SK-N-SH treated with all-trans-retinoic acid at 6 μM for 48 hours (cell line): ENCODE data around the gene SOX6.
A peak's percentile ranks its signal among the peaks of the same experiment; 100 is the strongest.

Experiments used
- ATAC-seq: fragments of 200-7000 bp; cut with Tn5 transposase; 3 replicates; pipeline ENCODE4 v1.9.1; 2020; ENCODE audit warnings: mild to moderate bottlenecking, moderate library complexity
- ARNTL ChIP-seq: fragments of 450-650 bp; formaldehyde crosslinking; IDR thresholded peaks from 2 replicates; pipeline ENCODE4 v1.5.0; 2020; ENCODE audit warnings: low read depth, mild to moderate bottlenecking, moderate library complexity, borderline replicate concordance
- BACH2 ChIP-seq: fragments of 250-450 bp; sonication (Bioruptor Pico); IDR thresholded peaks from 2 replicates; pipeline ENCODE4 v1.9.0; 2021; ENCODE audit warnings: mild to moderate bottlenecking, borderline replicate concordance
- CSDC2 ChIP-seq: fragments of 250-450 bp; sonication (Bioruptor Pico); IDR thresholded peaks from 2 replicates; pipeline ENCODE4 v1.5.0; 2020; ENCODE audit warnings: mild to moderate bottlenecking, moderate library complexity
- ESRRG ChIP-seq: fragments of 250-450 bp; sonication (Bioruptor Pico); IDR thresholded peaks from 2 replicates; pipeline ENCODE4 v1.6.1; 2021; ENCODE audit warnings: mild to moderate bottlenecking
- GLIS3 ChIP-seq: fragments of 250-450 bp; sonication (Bioruptor Pico); IDR thresholded peaks from 2 replicates; pipeline ENCODE4 v1.5.0; 2020; ENCODE audit warnings: mild to moderate bottlenecking, moderate library complexity
- ISL1 ChIP-seq: fragments of 250-450 bp; sonication (Bioruptor Pico); IDR thresholded peaks from 2 replicates; pipeline ENCODE4 v2.1.2; 2022; ENCODE audit warnings: mild to moderate bottlenecking, moderate library complexity
- OSR1 ChIP-seq: fragments of 250-450 bp; sonication (Bioruptor Pico); IDR thresholded peaks from 2 replicates; pipeline ENCODE4 v1.8.0; 2022; ENCODE audit warnings: moderate library complexity, mild to moderate bottlenecking, inconsistent platforms
- PATZ1 ChIP-seq: fragments of 250-450 bp; sonication (Bioruptor Pico); IDR thresholded peaks from 2 replicates; pipeline ENCODE4 v1.8.0; 2020; ENCODE audit warnings: mild to moderate bottlenecking, moderate library complexity, borderline replicate concordance
- POU6F1 ChIP-seq: fragments of 250-450 bp; sonication (Bioruptor Pico); IDR thresholded peaks from 2 replicates; pipeline ENCODE4 v1.8.0; 2021; ENCODE audit warnings: low read depth, mild to moderate bottlenecking, moderate library complexity, borderline replicate concordance
- PPARA ChIP-seq: fragments of 250-450 bp; sonication (Bioruptor Pico); IDR thresholded peaks from 2 replicates; pipeline ENCODE4 v1.5.0; 2020; ENCODE audit warnings: mild to moderate bottlenecking, borderline replicate concordance
- RARB ChIP-seq: fragments of 250-450 bp; sonication (Bioruptor Pico); IDR thresholded peaks from 2 replicates; pipeline ENCODE4 v1.8.0; 2021; ENCODE audit warnings: mild to moderate bottlenecking, moderate library complexity
- SNAI2 ChIP-seq: fragments of 250-450 bp; sonication (Bioruptor Pico); IDR thresholded peaks from 2 replicates; pipeline ENCODE4 v1.5.0; 2020; ENCODE audit warnings: mild to moderate bottlenecking, moderate library complexity
- TCF4 ChIP-seq: fragments of 250-450 bp; sonication (Bioruptor Pico); IDR thresholded peaks from 2 replicates; pipeline ENCODE4 v1.8.0; 2021; ENCODE audit warnings: mild to moderate bottlenecking, moderate library complexity, borderline replicate concordance
- TOX ChIP-seq: fragments of 250-450 bp; sonication (Bioruptor Pico); IDR thresholded peaks from 2 replicates; pipeline ENCODE4 v1.8.0; 2021; ENCODE audit warnings: mild to moderate bottlenecking, moderate library complexity, borderline replicate concordance
- ZC3H10 ChIP-seq: fragments of 250-450 bp; sonication (Bioruptor Pico); IDR thresholded peaks from 2 replicates; pipeline ENCODE4 v1.5.1; 2021; ENCODE audit warnings: mild to moderate bottlenecking, moderate library complexity
- ZFP3 ChIP-seq: fragments of 250-450 bp; sonication (Bioruptor Pico); IDR thresholded peaks from 2 replicates; pipeline ENCODE4 v1.5.0; 2020; ENCODE audit warnings: mild to moderate bottlenecking, moderate library complexity
- ZNF565 ChIP-seq: fragments of 450-650 bp; formaldehyde crosslinking; conservative IDR thresholded peaks from 2 replicates; pipeline ENCODE4 v1.5.0; 2020; ENCODE audit warnings: low read depth, mild to moderate bottlenecking, moderate library complexity
- ZNF8 ChIP-seq: fragments of 450-650 bp; formaldehyde crosslinking; IDR thresholded peaks from 2 replicates; pipeline ENCODE4 v1.5.0; 2020; ENCODE audit warnings: mild to moderate bottlenecking, moderate library complexity
- TF ChIP-seq, protein P1 (sequence below): fragments of 250-450 bp; sonication (Bioruptor Pico); IDR thresholded peaks from 2 replicates; pipeline ENCODE4 v1.5.1; 2020; ENCODE audit warnings: low read depth, mild to moderate bottlenecking, moderate library complexity
- TF ChIP-seq, protein P2 (sequence below): fragments of 250-450 bp; sonication (Bioruptor Pico); IDR thresholded peaks from 2 replicates; pipeline ENCODE4 v1.5.1; 2021; ENCODE audit warnings: mild to moderate bottlenecking, moderate library complexity
- TF ChIP-seq, protein P3 (sequence below): fragments of 250-450 bp; sonication (Bioruptor Pico); IDR thresholded peaks from 2 replicates; pipeline ENCODE4 v1.5.0; 2020; ENCODE audit warnings: mild to moderate bottlenecking, moderate library complexity

Gene SOX6

DNA sequence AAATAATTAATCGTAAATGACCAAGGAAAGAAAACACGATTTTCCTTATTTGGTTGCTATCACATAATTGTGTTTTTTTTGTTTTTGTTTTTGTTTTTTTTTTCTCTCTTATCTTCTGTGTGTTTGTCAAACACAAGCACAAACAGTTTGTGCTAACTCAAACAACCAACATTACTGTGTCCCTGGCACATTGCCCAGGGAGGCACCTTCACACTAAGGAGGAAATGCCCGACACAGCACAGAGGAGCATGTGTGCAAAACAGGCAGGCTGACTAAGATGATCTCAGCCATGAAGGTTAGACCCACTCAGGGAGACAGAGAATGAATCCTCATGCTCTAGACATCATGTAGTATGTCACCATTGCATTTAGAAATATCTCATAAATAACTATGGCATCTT, 130.1 kb downstream of the SOX6 start:
- ATAC-seq: peak; percentile 43; the same call in 1 of the 3 replicates
- TF ChIP-seq OSR1: no peak
- no peak for TF ChIP-seq ISL1
- no peak for TF ChIP-seq ZNF565 (CRISPR knock-in tag)
- TF ChIP-seq, protein P1, sequence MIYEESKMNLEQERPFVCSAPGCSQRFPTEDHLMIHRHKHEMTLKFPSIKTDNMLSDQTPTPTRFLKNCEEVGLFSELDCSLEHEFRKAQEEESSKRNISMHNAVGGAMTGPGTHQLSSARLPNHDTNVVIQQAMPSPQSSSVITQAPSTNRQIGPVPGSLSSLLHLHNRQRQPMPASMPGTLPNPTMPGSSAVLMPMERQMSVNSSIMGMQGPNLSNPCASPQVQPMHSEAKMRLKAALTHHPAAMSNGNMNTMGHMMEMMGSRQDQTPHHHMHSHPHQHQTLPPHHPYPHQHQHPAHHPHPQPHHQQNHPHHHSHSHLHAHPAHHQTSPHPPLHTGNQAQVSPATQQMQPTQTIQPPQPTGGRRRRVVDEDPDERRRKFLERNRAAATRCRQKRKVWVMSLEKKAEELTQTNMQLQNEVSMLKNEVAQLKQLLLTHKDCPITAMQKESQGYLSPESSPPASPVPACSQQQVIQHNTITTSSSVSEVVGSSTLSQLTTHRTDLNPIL: no peak
- no peak for TF ChIP-seq RARB
- no peak for TF ChIP-seq PATZ1
- no peak for TF ChIP-seq ZFP3 (CRISPR knock-in tag)
- no peak for TF ChIP-seq PPARA (CRISPR knock-in tag)
- TF ChIP-seq, protein P2, sequence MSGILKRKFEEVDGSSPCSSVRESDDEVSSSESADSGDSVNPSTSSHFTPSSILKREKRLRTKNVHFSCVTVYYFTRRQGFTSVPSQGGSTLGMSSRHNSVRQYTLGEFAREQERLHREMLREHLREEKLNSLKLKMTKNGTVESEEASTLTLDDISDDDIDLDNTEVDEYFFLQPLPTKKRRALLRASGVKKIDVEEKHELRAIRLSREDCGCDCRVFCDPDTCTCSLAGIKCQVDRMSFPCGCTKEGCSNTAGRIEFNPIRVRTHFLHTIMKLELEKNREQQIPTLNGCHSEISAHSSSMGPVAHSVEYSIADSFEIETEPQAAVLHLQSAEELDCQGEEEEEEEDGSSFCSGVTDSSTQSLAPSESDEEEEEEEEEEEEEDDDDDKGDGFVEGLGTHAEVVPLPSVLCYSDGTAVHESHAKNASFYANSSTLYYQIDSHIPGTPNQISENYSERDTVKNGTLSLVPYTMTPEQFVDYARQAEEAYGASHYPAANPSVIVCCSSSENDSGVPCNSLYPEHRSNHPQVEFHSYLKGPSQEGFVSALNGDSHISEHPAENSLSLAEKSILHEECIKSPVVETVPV (CRISPR knock-in tag): no peak
- TF ChIP-seq SNAI2 (CRISPR knock-in tag): no peak
- TF ChIP-seq, protein P3, sequence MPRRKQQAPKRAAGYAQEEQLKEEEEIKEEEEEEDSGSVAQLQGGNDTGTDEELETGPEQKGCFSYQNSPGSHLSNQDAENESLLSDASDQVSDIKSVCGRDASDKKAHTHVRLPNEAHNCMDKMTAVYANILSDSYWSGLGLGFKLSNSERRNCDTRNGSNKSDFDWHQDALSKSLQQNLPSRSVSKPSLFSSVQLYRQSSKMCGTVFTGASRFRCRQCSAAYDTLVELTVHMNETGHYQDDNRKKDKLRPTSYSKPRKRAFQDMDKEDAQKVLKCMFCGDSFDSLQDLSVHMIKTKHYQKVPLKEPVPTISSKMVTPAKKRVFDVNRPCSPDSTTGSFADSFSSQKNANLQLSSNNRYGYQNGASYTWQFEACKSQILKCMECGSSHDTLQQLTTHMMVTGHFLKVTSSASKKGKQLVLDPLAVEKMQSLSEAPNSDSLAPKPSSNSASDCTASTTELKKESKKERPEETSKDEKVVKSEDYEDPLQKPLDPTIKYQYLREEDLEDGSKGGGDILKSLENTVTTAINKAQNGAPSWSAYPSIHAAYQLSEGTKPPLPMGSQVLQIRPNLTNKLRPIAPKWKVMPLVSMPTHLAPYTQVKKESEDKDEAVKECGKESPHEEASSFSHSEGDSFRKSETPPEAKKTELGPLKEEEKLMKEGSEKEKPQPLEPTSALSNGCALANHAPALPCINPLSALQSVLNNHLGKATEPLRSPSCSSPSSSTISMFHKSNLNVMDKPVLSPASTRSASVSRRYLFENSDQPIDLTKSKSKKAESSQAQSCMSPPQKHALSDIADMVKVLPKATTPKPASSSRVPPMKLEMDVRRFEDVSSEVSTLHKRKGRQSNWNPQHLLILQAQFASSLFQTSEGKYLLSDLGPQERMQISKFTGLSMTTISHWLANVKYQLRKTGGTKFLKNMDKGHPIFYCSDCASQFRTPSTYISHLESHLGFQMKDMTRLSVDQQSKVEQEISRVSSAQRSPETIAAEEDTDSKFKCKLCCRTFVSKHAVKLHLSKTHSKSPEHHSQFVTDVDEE: no peak
- no peak for TF ChIP-seq GLIS3
- TF ChIP-seq CSDC2 (CRISPR knock-in tag): no peak
- TF ChIP-seq BACH2 (CRISPR knock-in tag): no peak

GRCh38 chr11:16225623-16226022, 130.7 kb downstream of the SOX6 start:
- ATAC-seq: no peak
- TF ChIP-seq ZNF8 (CRISPR knock-in tag): no peak
- TF ChIP-seq POU6F1: no peak
- no peak for TF ChIP-seq ZFP3 (CRISPR knock-in tag)
- no peak for TF ChIP-seq TOX (CRISPR knock-in tag)
- TF ChIP-seq, protein P1: no peak
- TF ChIP-seq PPARA (CRISPR knock-in tag): no peak
- TF ChIP-seq BACH2 (CRISPR knock-in tag): no peak
- TF ChIP-seq, protein P2 (CRISPR knock-in tag): no peak
- no peak for TF ChIP-seq SNAI2 (CRISPR knock-in tag)
- TF ChIP-seq ISL1: no peak
- no peak for TF ChIP-seq RARB
- no peak for TF ChIP-seq PATZ1
- TF ChIP-seq ZC3H10 (CRISPR knock-in tag): no peak
- no peak for TF ChIP-seq ESRRG
- TF ChIP-seq TCF4: no peak
- TF ChIP-seq, protein P3: no peak
- no peak for TF ChIP-seq ARNTL (CRISPR knock-in tag)
- no peak for TF ChIP-seq ZNF565 (CRISPR knock-in tag)
- no peak for TF ChIP-seq GLIS3
